ENCODE data around the gene AEBP1. TPM values are rescaled to one million over a fixed set of nuclear protein-coding genes. Genes with fewer than 3 reads are reported as not detected.

The AEBP1 gene
- total RNA-seq, 1 donor from 2014 or later, result 1,349 TPM

DNA sequence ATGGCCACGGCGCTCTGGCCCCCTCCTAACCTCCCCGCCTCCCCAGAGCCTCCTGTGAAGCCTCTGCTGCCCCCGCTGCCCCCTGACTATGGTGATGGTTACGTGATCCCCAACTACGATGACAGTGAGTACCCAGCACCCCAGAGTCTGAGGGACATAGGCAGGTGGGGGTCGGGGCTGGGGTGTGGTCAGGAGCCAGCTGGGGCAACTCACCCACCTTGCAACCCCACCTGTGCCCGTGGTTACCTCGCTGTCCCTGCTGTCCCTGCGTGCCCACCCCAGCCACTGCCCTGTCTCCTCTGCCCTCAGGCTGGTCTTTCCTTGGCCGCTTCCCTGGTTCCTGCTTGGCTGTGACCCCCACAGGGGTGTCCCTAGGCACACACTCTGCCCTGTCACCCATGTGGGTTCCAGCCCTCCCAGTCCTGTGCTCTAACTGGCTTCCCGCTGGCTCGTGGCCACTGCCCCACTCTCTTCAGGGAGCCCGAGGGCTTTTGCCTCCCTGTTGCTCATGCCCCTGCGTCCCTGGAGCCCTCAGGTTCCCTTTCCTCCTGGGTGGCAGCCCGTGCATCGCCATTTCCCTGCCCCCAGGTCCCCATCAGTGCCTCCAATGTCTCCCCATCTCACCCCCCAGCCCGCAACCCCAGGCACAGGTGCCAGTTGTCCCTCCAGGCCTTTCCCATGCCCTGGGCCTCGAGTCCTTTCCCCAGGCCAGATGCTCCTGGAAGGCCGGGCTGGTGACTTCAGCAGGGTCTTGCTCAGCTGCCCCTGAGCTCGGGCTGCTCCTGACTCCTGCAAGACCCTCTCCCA lies 4.0 kb downstream of the AEBP1 start:
- intact Hi-C loops (cut with DNase I), result no loop called here
- peaks cover 64 to 73% of the 10 kb centered on the region in 2 donors for H3K36me3 ChIP-seq
- TF ChIP-seq, protein P1, sequence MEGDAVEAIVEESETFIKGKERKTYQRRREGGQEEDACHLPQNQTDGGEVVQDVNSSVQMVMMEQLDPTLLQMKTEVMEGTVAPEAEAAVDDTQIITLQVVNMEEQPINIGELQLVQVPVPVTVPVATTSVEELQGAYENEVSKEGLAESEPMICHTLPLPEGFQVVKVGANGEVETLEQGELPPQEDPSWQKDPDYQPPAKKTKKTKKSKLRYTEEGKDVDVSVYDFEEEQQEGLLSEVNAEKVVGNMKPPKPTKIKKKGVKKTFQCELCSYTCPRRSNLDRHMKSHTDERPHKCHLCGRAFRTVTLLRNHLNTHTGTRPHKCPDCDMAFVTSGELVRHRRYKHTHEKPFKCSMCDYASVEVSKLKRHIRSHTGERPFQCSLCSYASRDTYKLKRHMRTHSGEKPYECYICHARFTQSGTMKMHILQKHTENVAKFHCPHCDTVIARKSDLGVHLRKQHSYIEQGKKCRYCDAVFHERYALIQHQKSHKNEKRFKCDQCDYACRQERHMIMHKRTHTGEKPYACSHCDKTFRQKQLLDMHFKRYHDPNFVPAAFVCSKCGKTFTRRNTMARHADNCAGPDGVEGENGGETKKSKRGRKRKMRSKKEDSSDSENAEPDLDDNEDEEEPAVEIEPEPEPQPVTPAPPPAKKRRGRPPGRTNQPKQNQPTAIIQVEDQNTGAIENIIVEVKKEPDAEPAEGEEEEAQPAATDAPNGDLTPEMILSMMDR (IDR thresholded peaks at IDR 0.05), result no peak
- peaks cover 43 to 57% of the 10 kb centered on the region in 2 donors for H3K4me1 ChIP-seq
- H3K27ac ChIP-seq, result peak overlapping the region; percentile 99 to 100
- no peaks in the 10 kb centered on the region for H3K9me3 ChIP-seq
- H3K27me3 ChIP-seq, result no peaks in the 10 kb centered on the region
- no peak for DNase-seq (ENCODE audit: low spot score in 2 of 2)
- H3K4me3 ChIP-seq, result peak overlapping the region; percentile 63 to 88

DNA sequence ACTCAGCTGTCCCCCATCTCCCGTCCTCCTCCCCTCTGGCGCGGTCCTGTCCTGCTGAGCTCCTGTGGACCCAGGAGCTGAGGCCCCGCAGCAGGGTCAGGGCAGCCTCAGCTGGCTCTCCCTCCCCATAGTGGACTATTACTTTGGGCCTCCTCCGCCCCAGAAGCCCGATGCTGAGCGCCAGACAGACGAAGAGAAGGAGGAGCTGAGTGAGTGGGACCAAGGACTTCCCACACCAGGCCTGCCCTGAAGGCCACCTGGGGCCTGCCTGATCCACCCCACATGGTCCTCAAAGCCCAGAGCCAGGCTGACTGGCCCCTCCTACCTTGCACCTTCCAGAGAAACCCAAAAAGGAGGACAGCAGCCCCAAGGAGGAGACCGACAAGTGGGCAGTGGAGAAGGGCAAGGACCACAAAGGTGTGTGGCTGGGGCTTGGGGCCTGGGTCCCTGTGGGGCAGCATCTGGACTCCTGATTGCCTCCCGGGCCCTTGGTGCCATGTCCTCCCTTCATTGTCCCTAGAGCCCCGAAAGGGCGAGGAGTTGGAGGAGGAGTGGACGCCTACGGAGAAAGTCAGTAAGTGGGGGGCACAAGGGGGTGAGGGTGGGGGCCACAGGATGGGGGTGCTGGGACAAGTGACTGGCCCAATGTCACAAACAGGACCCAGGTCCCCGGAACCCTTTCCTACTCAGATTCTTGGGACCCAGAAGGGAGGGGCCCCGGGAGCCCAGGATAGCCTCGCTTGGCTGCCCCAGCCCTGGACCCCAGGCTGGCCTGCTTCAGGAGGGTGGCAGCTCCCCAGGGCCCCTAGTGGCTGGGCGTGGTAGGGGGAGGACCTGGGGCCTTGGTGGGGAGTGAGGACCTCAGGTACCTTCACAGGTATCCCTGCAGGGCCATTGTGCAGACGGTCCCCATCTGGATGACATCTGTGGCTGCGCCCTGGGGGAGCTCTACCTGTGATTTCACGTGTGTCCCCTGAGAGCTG lies 4.9 kb downstream of the AEBP1 start:
- Histone ChIP-seq H3K36me3 (peaks cover 72 to 82% of the 10 kb centered on the region in 2 donors), H3K9me3 (no peaks in the 10 kb centered on the region), H3K4me1 (peaks cover 36 to 53% of the 10 kb centered on the region in 2 donors), H3K27me3 (no peaks in the 10 kb centered on the region), H3K4me3 (peak overlapping the region in 1 of 2 donors; percentile 88), H3K27ac (peak overlapping the region; percentile 99 to 100)
- intact Hi-C loops (cut with DNase I), result no loop called here
- DNase-seq (ENCODE audit: low spot score in 2 of 2), result no peak
- TF ChIP-seq, protein P1 (IDR thresholded peaks at IDR 0.05), result peak in 1 of 3 experiments; percentile 10

DNA sequence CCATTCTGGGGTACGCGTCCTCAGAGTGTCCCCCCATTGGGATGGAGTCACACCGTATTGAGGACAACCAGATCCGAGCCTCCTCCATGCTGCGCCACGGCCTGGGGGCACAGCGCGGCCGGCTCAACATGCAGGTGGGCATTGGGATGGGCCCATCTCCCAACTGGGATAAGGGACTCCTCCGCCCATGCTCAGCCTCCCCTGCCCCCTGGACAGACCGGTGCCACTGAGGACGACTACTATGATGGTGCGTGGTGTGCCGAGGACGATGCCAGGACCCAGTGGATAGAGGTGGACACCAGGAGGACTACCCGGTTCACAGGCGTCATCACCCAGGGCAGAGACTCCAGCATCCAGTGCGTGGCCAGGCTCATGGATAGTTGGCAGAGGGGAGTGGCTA lies 5.8 kb downstream of the AEBP1 start:
- peak overlapping the region in 1 of 2 donors; percentile 6 for H3K4me3 ChIP-seq
- no peak for DNase-seq (ENCODE audit: low spot score in 2 of 2)
- H3K27ac ChIP-seq, result peak overlapping the region; percentile 99 to 100
- H3K27me3 ChIP-seq, result no peaks in the 10 kb centered on the region
- no peaks in the 10 kb centered on the region for H3K9me3 ChIP-seq
- peaks cover 32 to 53% of the 10 kb centered on the region in 2 donors for H3K4me1 ChIP-seq
- intact Hi-C loops (cut with DNase I), result no loop called here
- H3K36me3 ChIP-seq, result peaks cover 82 to 91% of the 10 kb centered on the region in 2 donors
- TF ChIP-seq, protein P1 (IDR thresholded peaks at IDR 0.05), result no peak

DNA sequence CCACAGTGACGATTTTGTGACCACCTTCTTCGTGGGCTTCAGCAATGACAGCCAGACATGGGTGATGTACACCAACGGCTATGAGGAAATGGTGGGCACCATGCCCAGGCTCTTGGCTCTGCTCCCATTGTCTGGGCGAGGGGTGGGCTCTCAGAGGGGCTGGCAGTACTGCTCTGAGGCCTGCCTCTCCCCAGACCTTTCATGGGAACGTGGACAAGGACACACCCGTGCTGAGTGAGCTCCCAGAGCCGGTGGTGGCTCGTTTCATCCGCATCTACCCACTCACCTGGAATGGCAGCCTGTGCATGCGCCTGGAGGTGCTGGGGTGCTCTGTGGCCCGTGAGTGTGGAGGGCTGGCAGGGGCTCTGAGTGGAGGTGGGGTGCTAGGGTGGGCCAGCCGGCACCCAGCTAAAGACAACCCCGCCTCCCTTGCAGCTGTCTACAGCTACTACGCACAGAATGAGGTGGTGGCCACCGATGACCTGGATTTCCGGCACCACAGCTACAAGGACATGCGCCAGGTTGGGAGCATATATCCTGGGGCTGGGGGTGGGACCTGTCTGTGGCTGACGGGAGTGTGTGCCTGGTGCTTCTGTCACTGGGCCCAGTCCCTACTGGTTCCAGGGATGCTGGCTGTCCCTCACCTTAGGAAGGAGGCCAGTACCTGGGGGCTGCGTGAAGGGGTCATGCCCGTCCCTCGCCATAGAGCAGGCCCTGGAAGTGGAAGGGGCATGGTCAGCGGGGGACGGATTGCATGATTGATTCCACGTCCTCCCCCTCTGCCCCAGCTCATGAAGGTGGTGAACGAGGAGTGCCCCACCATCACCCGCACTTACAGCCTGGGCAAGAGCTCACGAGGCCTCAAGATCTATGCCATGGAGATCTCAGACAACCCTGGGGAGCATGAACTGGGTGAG lies 6.8 kb downstream of the AEBP1 start:
- no peaks in the 10 kb centered on the region for H3K27me3 ChIP-seq
- peaks cover 31 to 50% of the 10 kb centered on the region in 2 donors for H3K4me1 ChIP-seq
- TF ChIP-seq, protein P1 (IDR thresholded peaks at IDR 0.05), result no peak
- H3K4me3 ChIP-seq, result no peak overlapping the region
- intact Hi-C loops (cut with DNase I), result no loop called here
- peak overlapping the region; percentile 99 to 100 for H3K27ac ChIP-seq
- H3K36me3 ChIP-seq, result peaks cover 82 to 98% of the 10 kb centered on the region in 2 donors
- H3K9me3 ChIP-seq, result no peaks in the 10 kb centered on the region
- DNase-seq (ENCODE audit: low spot score in 2 of 2), result no peak

DNA sequence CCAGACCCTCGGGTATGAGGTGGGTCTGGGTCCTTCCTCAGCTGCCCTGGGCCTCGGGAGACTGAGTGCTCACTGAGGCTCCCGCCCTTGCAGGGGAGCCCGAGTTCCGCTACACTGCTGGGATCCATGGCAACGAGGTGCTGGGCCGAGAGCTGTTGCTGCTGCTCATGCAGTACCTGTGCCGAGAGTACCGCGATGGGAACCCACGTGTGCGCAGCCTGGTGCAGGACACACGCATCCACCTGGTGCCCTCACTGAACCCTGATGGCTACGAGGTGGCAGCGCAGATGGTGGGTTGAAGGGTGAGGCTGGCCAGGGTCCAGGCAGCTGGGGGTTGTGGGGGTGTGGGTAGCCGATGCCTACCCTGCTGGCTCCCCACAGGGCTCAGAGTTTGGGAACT lies 7.6 kb downstream of the AEBP1 start:
- Histone ChIP-seq H3K9me3 (no peaks in the 10 kb centered on the region), H3K27me3 (no peaks in the 10 kb centered on the region), H3K36me3 (peaks cover 84 to 94% of the 10 kb centered on the region in 2 donors), H3K4me3 (no peak overlapping the region), H3K27ac (peak overlapping the region; percentile 1 to 100), H3K4me1 (peaks cover 24 to 42% of the 10 kb centered on the region in 2 donors)
- intact Hi-C loops (cut with DNase I), result no loop called here
- TF ChIP-seq, protein P1 (IDR thresholded peaks at IDR 0.05), result no peak
- DNase-seq (ENCODE audit: low spot score in 2 of 2), result no peak

Data from ascending aorta (tissue), 2 donors.